K562 (cell line): ENCODE measurements around the gene ZNF569. TPM values are rescaled to one million over a fixed set of nuclear protein-coding genes. Genes with fewer than 3 reads are reported as not detected.
A peak's percentile ranks its signal among the peaks of the same experiment; 100 is the strongest.

ENCODE experiments used
- DPF2 ChIP-seq: fragments of 450-650 bp; IDR thresholded peaks from 2 replicates; pipeline ENCODE4 v1.6.1; 2016
- FOXJ3 ChIP-seq: sonication (generic); formaldehyde crosslinking; IDR thresholded peaks from 2 replicates; pipeline ENCODE4 v1.4.0; 2020; ENCODE audit warnings: mild to moderate bottlenecking, missing genetic modification reagents
- HIVEP1 ChIP-seq: fragments of 250-450 bp; sonication (Bioruptor Pico); IDR thresholded peaks from 2 replicates; pipeline ENCODE4 v1.4.0; 2020; ENCODE audit warnings: mild to moderate bottlenecking
- NFIX ChIP-seq: fragments of 250-450 bp; sonication (Bioruptor Pico); IDR thresholded peaks from 2 replicates; pipeline ENCODE4 v1.4.0; 2020; ENCODE audit warnings: low read depth, mild to moderate bottlenecking, moderate library complexity
- SIRT6 ChIP-seq: IDR thresholded peaks from one replicate; pipeline ENCODE4 v1.6.1; 2012; ENCODE audit warnings: low read depth, mild to moderate bottlenecking, control low read depth, inconsistent platforms, low read length, moderate library complexity
- SMAD1 ChIP-seq: fragments of 150-350 bp; IDR thresholded peaks from 2 replicates; pipeline ENCODE4 v1.6.1; 2014; ENCODE audit warnings: low read length, low read depth; ENCODE audit not compliant: partially characterized antibody
- ZNF695 ChIP-seq: fragments of 450-650 bp; formaldehyde crosslinking; IDR thresholded peaks from 2 replicates; pipeline ENCODE4 v1.4.0; 2020; ENCODE audit warnings: mild to moderate bottlenecking, moderate library complexity
- polyA plus RNA-seq, 8 experiments: library from polyadenylated mRNA; depleted of rRNA in 4 of 8; stranded (reverse) in 5 of 8; unstranded in 3 of 8; fragments of >200 nt; fragmentation: Nextera tagmentation in 2 of 8; fragmentation: Illumina TruSeq in 1 of 8; extraction: Ambion mirVana in 2 of 8; extraction: Trizol in 1 of 8; gene quantifications; 2 replicates each; pipeline versions ENCODE4 v1.2.1 to v1.2.3, GENCODE V29; 2011 to 2014; ENCODE audit warnings: inconsistent platforms in 1 of 8, missing spikeins in 1 of 8
- total RNA-seq, 7 experiments: library from RNA; depleted of rRNA in 6 of 7; stranded (reverse); fragments of >200 nt in 6 of 7; fragmentation: Illumina TruSeq in 2 of 7; extraction: Trizol in 2 of 7; gene quantifications; 2 replicates each; pipeline versions ENCODE4 v1.2.1 to v1.2.3, GENCODE V29; 2011 to 2021; ENCODE audit warnings: low replicate concordance in 1 of 7
- TF ChIP-seq, protein P1 (sequence below), 2 experiments: fragments of 450-650 bp in 1 of 2; sonication (generic) in 1 of 2; formaldehyde crosslinking in 1 of 2; IDR thresholded peaks; 2 replicates each; pipeline versions ENCODE4 v1.7.1 to v1.9.0; 2016 to 2022; ENCODE audit warnings: inconsistent platforms in 1 of 2, mild to moderate bottlenecking in 1 of 2, missing genetic modification reagents in 1 of 2
- TF ChIP-seq, protein P2 (sequence below): fragments of 450-650 bp; IDR thresholded peaks from 2 replicates; pipeline ENCODE4 v1.6.1; 2017; ENCODE audit warnings: antibody characterized with exemption, mild to moderate bottlenecking
- TF ChIP-seq, protein P3 (sequence below): conservative IDR thresholded peaks from 2 replicates; pipeline ENCODE4 v1.6.1; 2011; ENCODE audit warnings: low read depth, mild to moderate bottlenecking, low read length; ENCODE audit not compliant: control insufficient read depth

ZNF569 gene
- total and polyA plus RNA-seq, 9 of the 15 experiments (the other 6 are each of a cell fraction or from before 2014, with no cell fraction given): 2.1 to 5.7 (median 4.5) TPM

DNA sequence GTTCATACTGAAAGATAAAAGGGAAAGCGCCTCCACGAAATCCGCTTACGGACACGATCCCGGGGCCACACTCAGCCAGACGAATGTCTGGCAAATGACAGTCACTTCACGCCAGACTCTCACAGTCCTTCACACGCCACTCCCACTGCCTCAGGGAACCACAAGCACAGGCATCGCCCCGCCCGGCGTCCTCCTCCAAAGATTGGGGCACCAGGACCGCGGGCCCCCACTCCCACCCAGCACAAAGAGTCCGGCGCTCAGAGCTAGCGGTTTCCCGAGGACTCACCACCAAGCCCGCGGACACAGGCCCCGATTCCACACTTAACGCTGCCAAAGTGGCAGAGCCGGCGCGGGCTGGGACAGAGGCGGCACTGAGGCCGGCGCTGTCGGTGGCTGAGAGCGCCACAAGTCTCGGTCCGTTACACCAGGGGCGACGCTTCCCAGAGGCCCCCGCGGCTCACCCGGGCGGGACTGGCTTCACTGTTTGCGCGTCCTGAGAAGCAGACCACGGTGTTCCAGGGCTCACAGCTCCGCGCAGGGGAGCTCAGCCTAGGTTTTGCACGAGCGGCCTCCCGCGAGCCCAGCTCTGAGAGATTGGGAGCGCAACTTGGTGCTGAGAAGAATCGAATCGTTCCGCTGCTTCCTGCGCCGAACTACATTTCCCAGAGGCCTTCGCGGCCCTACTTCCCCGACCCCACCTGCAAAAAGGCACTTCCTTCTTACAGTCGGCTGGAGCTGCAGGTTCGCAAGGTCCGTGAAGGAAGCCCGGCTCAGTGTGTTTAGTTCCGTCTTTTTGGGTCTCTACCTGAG, at the start of gene ZNF569 (continued):
- TF ChIP-seq, protein P1, sequence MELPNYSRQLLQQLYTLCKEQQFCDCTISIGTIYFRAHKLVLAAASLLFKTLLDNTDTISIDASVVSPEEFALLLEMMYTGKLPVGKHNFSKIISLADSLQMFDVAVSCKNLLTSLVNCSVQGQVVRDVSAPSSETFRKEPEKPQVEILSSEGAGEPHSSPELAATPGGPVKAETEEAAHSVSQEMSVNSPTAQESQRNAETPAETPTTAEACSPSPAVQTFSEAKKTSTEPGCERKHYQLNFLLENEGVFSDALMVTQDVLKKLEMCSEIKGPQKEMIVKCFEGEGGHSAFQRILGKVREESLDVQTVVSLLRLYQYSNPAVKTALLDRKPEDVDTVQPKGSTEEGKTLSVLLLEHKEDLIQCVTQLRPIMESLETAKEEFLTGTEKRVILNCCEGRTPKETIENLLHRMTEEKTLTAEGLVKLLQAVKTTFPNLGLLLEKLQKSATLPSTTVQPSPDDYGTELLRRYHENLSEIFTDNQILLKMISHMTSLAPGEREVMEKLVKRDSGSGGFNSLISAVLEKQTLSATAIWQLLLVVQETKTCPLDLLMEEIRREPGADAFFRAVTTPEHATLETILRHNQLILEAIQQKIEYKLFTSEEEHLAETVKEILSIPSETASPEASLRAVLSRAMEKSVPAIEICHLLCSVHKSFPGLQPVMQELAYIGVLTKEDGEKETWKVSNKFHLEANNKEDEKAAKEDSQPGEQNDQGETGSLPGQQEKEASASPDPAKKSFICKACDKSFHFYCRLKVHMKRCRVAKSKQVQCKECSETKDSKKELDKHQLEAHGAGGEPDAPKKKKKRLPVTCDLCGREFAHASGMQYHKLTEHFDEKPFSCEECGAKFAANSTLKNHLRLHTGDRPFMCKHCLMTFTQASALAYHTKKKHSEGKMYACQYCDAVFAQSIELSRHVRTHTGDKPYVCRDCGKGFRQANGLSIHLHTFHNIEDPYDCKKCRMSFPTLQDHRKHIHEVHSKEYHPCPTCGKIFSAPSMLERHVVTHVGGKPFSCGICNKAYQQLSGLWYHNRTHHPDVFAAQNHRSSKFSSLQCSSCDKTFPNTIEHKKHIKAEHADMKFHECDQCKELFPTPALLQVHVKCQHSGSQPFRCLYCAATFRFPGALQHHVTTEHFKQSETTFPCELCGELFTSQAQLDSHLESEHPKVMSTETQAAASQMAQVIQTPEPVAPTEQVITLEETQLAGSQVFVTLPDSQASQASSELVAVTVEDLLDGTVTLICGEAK (IDR thresholded peaks at IDR 0.05): peak; percentile 97
- TF ChIP-seq, protein P1 (CRISPR knock-in tag; IDR thresholded peaks at IDR 0.05): no peak
- TF ChIP-seq SMAD1 (no peak), NFIX (CRISPR knock-in tag) (no peak), ZNF695 (CRISPR knock-in tag) (no peak), DPF2 (no peak), SIRT6 (no peak), FOXJ3 (no peak), HIVEP1 (no peak)
- TF ChIP-seq, protein P2, sequence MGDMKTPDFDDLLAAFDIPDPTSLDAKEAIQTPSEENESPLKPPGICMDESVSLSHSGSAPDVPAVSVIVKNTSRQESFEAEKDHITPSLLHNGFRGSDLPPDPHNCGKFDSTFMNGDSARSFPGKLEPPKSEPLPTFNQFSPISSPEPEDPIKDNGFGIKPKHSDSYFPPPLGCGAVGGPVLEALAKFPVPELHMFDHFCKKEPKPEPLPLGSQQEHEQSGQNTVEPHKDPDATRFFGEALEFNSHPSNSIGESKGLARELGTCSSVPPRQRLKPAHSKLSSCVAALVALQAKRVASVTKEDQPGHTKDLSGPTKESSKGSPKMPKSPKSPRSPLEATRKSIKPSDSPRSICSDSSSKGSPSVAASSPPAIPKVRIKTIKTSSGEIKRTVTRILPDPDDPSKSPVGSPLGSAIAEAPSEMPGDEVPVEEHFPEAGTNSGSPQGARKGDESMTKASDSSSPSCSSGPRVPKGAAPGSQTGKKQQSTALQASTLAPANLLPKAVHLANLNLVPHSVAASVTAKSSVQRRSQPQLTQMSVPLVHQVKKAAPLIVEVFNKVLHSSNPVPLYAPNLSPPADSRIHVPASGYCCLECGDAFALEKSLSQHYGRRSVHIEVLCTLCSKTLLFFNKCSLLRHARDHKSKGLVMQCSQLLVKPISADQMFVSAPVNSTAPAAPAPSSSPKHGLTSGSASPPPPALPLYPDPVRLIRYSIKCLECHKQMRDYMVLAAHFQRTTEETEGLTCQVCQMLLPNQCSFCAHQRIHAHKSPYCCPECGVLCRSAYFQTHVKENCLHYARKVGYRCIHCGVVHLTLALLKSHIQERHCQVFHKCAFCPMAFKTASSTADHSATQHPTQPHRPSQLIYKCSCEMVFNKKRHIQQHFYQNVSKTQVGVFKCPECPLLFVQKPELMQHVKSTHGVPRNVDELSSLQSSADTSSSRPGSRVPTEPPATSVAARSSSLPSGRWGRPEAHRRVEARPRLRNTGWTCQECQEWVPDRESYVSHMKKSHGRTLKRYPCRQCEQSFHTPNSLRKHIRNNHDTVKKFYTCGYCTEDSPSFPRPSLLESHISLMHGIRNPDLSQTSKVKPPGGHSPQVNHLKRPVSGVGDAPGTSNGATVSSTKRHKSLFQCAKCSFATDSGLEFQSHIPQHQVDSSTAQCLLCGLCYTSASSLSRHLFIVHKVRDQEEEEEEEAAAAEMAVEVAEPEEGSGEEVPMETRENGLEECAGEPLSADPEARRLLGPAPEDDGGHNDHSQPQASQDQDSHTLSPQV: no peak
- TF ChIP-seq, protein P3, sequence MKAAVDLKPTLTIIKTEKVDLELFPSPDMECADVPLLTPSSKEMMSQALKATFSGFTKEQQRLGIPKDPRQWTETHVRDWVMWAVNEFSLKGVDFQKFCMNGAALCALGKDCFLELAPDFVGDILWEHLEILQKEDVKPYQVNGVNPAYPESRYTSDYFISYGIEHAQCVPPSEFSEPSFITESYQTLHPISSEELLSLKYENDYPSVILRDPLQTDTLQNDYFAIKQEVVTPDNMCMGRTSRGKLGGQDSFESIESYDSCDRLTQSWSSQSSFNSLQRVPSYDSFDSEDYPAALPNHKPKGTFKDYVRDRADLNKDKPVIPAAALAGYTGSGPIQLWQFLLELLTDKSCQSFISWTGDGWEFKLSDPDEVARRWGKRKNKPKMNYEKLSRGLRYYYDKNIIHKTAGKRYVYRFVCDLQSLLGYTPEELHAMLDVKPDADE: 0 out of 2 replicates have a peak, but pooled peaks have one; percentile 31
